Loucy (cell line): ENCODE results near the gene GJB4.

Experiments used
- EZH2phosphoT487 ChIP-seq: fragments of 200-600 bp; IDR thresholded peaks from 2 replicates; pipeline ENCODE4 v1.6.1; 2018; ENCODE audit warnings: antibody characterized with exemption, mild to moderate bottlenecking, moderate library complexity, borderline replicate concordance
- TF ChIP-seq, protein P1 (sequence below): fragments of 200-600 bp; sonication (generic); conservative IDR thresholded peaks from 2 replicates; pipeline ENCODE4 v1.5.1; 2014; ENCODE audit warnings: mild to moderate bottlenecking, antibody characterized with exemption, low read length

DNA sequence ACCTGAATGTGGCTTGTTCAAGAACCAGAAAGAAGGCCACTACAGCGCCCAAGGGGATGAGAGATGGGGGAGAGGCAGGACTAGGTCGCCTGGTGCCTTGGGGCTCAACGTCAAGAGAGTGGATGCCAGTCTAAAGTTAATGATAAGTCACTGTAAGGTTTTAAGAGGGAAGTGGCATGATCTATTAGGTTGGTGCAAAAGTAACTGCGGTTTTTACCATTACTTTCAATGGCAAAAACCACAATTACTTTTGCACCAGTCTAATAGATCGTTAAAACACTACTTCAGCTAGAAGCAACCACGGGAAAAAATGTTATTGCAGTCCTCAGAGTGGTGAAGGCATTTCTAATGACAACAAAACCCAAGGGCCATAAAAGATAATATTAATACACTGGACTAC is 18.8 kb downstream of the GJB4 start:
- TF ChIP-seq, protein P1, sequence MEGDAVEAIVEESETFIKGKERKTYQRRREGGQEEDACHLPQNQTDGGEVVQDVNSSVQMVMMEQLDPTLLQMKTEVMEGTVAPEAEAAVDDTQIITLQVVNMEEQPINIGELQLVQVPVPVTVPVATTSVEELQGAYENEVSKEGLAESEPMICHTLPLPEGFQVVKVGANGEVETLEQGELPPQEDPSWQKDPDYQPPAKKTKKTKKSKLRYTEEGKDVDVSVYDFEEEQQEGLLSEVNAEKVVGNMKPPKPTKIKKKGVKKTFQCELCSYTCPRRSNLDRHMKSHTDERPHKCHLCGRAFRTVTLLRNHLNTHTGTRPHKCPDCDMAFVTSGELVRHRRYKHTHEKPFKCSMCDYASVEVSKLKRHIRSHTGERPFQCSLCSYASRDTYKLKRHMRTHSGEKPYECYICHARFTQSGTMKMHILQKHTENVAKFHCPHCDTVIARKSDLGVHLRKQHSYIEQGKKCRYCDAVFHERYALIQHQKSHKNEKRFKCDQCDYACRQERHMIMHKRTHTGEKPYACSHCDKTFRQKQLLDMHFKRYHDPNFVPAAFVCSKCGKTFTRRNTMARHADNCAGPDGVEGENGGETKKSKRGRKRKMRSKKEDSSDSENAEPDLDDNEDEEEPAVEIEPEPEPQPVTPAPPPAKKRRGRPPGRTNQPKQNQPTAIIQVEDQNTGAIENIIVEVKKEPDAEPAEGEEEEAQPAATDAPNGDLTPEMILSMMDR: no peak
- no peak for TF ChIP-seq EZH2phosphoT487
